Neuronal stem cell (in vitro differentiated cells): Measurements from ENCODE around the gene ASB9.

Experiments used
- DNase-seq: peaks from one replicate; pipeline ENCODE4 v3.0.0-alpha.2; 2013; ENCODE audit warnings: low spot score
- H2AFZ ChIP-seq: one replicate; pipeline ENCODE4 v1.6.1; 2013; ENCODE audit warnings: mild to moderate bottlenecking, low read length, inconsistent platforms
- H2AK5ac ChIP-seq: 2 replicates; pipeline ENCODE4 v1.6.1; 2013; ENCODE audit warnings: low read depth, mild to moderate bottlenecking, inconsistent platforms, low read length, moderate library complexity, mixed read lengths
- H2BK120ac ChIP-seq: 2 replicates; pipeline ENCODE4 v1.6.1; 2013; ENCODE audit warnings: low read depth, mild to moderate bottlenecking, inconsistent platforms, low read length, moderate library complexity, mixed read lengths
- H2BK12ac ChIP-seq: one replicate; pipeline ENCODE4 v1.6.1; 2013; ENCODE audit warnings: low read length, inconsistent platforms
- H2BK15ac ChIP-seq: 2 replicates; pipeline ENCODE4 v1.6.1; 2013; ENCODE audit warnings: mild to moderate bottlenecking, low read length, inconsistent platforms, mixed read lengths
- H2BK5ac ChIP-seq: one replicate; pipeline ENCODE4 v1.6.1; 2013; ENCODE audit warnings: inconsistent platforms, mild to moderate bottlenecking, low read length, moderate library complexity
- H3K14ac ChIP-seq: one replicate; pipeline ENCODE4 v1.6.1; 2013; ENCODE audit warnings: low read length, inconsistent platforms
- H3K18ac ChIP-seq: 2 replicates; pipeline ENCODE4 v1.6.1; 2013; ENCODE audit warnings: low read length, inconsistent platforms
- H3K23ac ChIP-seq: 2 replicates; pipeline ENCODE4 v1.6.1; 2013; ENCODE audit warnings: low read depth, mild to moderate bottlenecking, mixed read lengths, low read length, inconsistent platforms; ENCODE audit not compliant: poor library complexity
- H3K27ac ChIP-seq: replicated peaks from 3 replicates; pipeline ENCODE4 v1.5.1; 2013; ENCODE audit warnings: low read length, inconsistent platforms
- H3K27me3 ChIP-seq, 3 experiments: 2 replicates each; pipeline ENCODE4 v1.6.1; 2013; ENCODE audit warnings: low read length in 3 of 3, mild to moderate bottlenecking in 2 of 3, inconsistent platforms in 1 of 3, low read depth in 1 of 3, mixed read lengths in 1 of 3, moderate library complexity in 1 of 3; ENCODE audit not compliant: control insufficient read depth in 3 of 3, insufficient read depth in 3 of 3
- H3K36me3 ChIP-seq, 2 donors: replicated peaks in 1 of 2; 2 replicates each; pipeline ENCODE4 v1.6.1; 2013; ENCODE audit warnings: low read length in 2 of 2; ENCODE audit not compliant: control insufficient read depth in 2 of 2, insufficient read depth in 2 of 2
- H3K4ac ChIP-seq: 2 replicates; pipeline ENCODE4 v1.6.1; 2013; ENCODE audit warnings: inconsistent platforms, mild to moderate bottlenecking, low read length, moderate library complexity
- H3K4me1 ChIP-seq, 2 donors: 1 replicate in 1 of 2; 2 replicates in 1 of 2; pipeline ENCODE4 v1.6.1; 2013; ENCODE audit warnings: low read length in 2 of 2, low read depth in 1 of 2; ENCODE audit not compliant: control insufficient read depth in 2 of 2, insufficient read depth in 1 of 2
- H3K4me2 ChIP-seq: one replicate; pipeline ENCODE4 v1.6.1; 2013; ENCODE audit warnings: mild to moderate bottlenecking, low read length, inconsistent platforms; ENCODE audit not compliant: insufficient read depth, poor library complexity, severe bottlenecking
- H3K4me3 ChIP-seq, 2 donors: 2 replicates each; pipeline ENCODE4 v1.5.1; 2013; ENCODE audit warnings: low read length in 2 of 2, mild to moderate bottlenecking in 2 of 2, inconsistent platforms in 1 of 2, moderate library complexity in 1 of 2
- H3K79me1 ChIP-seq: one replicate; pipeline ENCODE4 v1.6.1; 2013; ENCODE audit warnings: low read depth, mild to moderate bottlenecking, inconsistent platforms, low read length, moderate library complexity
- H3K9ac ChIP-seq: one replicate; pipeline ENCODE4 v1.6.1; 2013; ENCODE audit warnings: mild to moderate bottlenecking, low read depth, low read length, inconsistent platforms; ENCODE audit not compliant: poor library complexity
- H3K9me3 ChIP-seq, 2 donors: replicated peaks in 1 of 2; 2 replicates each; pipeline versions ENCODE3 to v1.6.1; 2013; ENCODE audit warnings: low read length in 2 of 2, mild to moderate bottlenecking in 2 of 2, inconsistent platforms in 1 of 2, low read depth in 1 of 2, mixed read lengths in 1 of 2, moderate library complexity in 1 of 2; ENCODE audit not compliant: control insufficient read depth in 2 of 2, insufficient read depth in 1 of 2
- H4K8ac ChIP-seq: one replicate; pipeline ENCODE4 v1.6.1; 2013; ENCODE audit warnings: low read depth, mild to moderate bottlenecking, inconsistent platforms, low read length, moderate library complexity
- H4K91ac ChIP-seq: one replicate; pipeline ENCODE4 v1.6.1; 2013; ENCODE audit warnings: low read length, low read depth, mild to moderate bottlenecking, inconsistent platforms; ENCODE audit not compliant: poor library complexity
- WGBS, 2 donors: extraction: QIAGEN DNeasy Blood & Tissue Kit; methylation state at CpG; one replicate each; pipeline ENCODE4 v1.1.7; 2013; ENCODE audit warnings: missing lambda C conversion rate in 2 of 2, mixed read lengths in 1 of 2; ENCODE audit not compliant: insufficient read length in 2 of 2, insufficient replicate concordance in 1 of 2; ENCODE audit errors: extremely low coverage in 2 of 2; 5-methylcytosine and 5-hydroxymethylcytosine counted together

The ASB9 gene

DNA sequence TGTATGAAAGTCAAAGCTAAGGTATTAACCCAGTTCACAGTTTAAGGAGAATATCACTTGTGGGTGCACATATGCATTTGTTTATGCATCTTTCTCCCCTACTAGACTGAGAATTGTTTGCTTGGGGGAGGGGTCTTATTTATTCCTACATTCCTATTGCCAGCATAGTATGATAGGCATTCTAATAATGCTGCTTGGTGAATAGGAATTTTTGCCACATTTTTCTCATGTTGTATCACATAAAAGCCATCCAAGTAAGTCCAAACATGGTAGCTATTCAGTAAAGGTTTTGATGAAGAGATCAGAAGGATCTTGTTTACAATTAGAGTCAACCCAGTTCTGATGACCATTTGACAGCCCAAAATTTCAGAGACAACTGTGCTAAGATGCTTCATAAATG lies 48.6 kb downstream of the ASB9 start:
- Histone ChIP-seq H2BK12ac (no peak overlapping the region), H3K27ac (no peak overlapping the region), H4K8ac (no peak overlapping the region), H3K4ac (no peak overlapping the region), H3K79me1 (no peaks in the 10 kb centered on the region), H3K14ac (no peak overlapping the region), H2BK15ac (no peak overlapping the region), H3K4me3 (no peak overlapping the region), H3K27me3 (no peaks in the 10 kb centered on the region), H3K9me3 (no peaks in the 10 kb centered on the region), H3K18ac (no peak overlapping the region), H2AFZ (no peak overlapping the region), H2BK120ac (no peak overlapping the region), H3K4me1 (no peaks in the 10 kb centered on the region), H3K9ac (no peak overlapping the region), H3K36me3 (no peaks in the 10 kb centered on the region), H2BK5ac (no peak overlapping the region), H3K23ac (no peak overlapping the region), H3K4me2 (no peak overlapping the region), H2AK5ac (no peak overlapping the region), H4K91ac (no peak overlapping the region)
- DNase-seq, result no peak

DNA sequence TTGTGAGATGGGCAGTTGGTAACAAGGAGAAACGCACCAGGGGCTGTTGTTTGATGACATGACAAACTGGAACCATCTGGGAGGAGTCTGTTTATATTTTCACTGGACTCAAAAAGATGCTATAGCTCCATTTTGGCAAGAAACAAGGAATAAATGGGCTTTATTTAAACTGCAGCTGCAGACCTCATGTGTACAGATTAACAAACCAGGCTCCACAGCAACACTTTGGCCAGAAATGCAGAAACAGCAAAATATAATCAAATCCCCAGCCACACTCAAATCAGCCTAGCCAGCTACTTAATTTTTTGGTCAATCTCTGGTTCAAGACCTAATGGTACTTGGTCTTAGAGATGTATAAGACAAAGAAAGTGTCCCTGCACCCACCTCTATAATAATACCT lies 52.7 kb downstream of the ASB9 start:
- Histone ChIP-seq H3K27ac (no peak overlapping the region), H3K4me3 (no peak overlapping the region), H3K9ac (no peak overlapping the region), H3K9me3 (no peaks in the 10 kb centered on the region), H4K91ac (no peak overlapping the region), H3K79me1 (no peaks in the 10 kb centered on the region), H2BK15ac (no peak overlapping the region), H3K4ac (no peak overlapping the region), H2BK5ac (no peak overlapping the region), H2BK12ac (no peak overlapping the region), H3K4me2 (no peak overlapping the region), H3K14ac (no peak overlapping the region), H2AFZ (no peak overlapping the region), H3K18ac (no peak overlapping the region), H2BK120ac (no peak overlapping the region), H2AK5ac (no peak overlapping the region), H4K8ac (no peak overlapping the region), H3K27me3 (no peaks in the 10 kb centered on the region), H3K4me1 (no peaks in the 10 kb centered on the region), H3K36me3 (no peaks in the 10 kb centered on the region), H3K23ac (no peak overlapping the region)
- WGBS, 2 donors, result no CpG with 5 or more reads among the region's 1 CpG
- no peak for DNase-seq

DNA sequence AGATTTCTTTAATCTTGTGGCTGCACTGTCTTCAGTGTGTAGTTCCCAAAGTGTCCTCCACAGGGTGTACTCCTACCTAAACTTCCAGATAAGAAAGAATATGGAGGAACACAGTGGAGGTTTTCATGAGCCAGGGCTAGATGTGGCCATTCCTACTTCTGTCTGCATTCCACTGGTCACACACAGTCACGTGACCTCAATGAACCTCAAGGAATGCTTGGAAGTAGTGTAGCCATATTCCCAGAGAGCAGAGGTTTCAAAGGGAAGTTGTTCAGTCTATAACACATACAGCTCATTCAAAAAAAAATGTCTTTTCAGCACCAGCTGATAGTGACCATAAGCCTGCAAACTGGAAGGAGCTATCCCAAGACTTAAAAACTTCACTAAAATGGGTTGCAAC lies 53.6 kb downstream of the ASB9 start:
- Histone ChIP-seq H3K4me2 (no peak overlapping the region), H3K4me1 (no peaks in the 10 kb centered on the region), H3K9ac (no peak overlapping the region), H3K36me3 (no peaks in the 10 kb centered on the region), H3K4ac (no peak overlapping the region), H3K79me1 (no peaks in the 10 kb centered on the region), H3K27ac (no peak overlapping the region), H4K8ac (no peak overlapping the region), H3K9me3 (no peaks in the 10 kb centered on the region), H3K23ac (no peak overlapping the region), H2BK12ac (no peak overlapping the region), H2BK120ac (no peak overlapping the region), H2BK5ac (no peak overlapping the region), H3K14ac (no peak overlapping the region), H2BK15ac (no peak overlapping the region), H2AK5ac (no peak overlapping the region), H2AFZ (no peak overlapping the region), H4K91ac (no peak overlapping the region), H3K4me3 (no peak overlapping the region), H3K27me3 (no peaks in the 10 kb centered on the region), H3K18ac (no peak overlapping the region)
- no peak for DNase-seq
- WGBS, 2 donors, result no CpG with 5 or more reads among the region's 1 CpG

DNA sequence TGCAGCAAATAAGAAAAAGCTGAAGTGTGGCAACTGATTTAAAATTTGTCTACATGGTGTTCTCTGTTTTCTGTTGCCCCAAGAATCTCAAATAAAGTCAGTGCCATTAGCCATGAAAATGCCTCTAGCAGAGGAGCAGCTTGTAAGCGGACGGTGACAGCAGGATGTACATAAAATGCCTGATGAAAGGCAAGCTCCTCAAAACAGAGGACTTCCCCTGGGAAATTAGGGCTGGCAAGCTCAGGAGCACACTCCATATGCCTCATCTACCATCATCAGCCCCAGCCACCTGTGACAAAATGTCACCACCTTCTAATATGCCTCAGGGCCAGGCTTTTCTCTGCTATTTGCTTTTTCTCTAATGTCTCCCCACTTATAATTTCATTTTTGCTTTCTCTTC lies 54.5 kb downstream of the ASB9 start:
- H3K23ac ChIP-seq, result no peak overlapping the region
- no peak overlapping the region for H3K4me2 ChIP-seq
- no peak overlapping the region for H3K4me3 ChIP-seq
- no CpG with 5 or more reads among the region's 2 CpGs for WGBS, 2 donors
- H3K14ac ChIP-seq, result no peak overlapping the region
- H3K36me3 ChIP-seq, result no peaks in the 10 kb centered on the region
- H4K91ac ChIP-seq, result no peak overlapping the region
- H2BK12ac ChIP-seq, result no peak overlapping the region
- H2AFZ ChIP-seq, result no peak overlapping the region
- H3K27me3 ChIP-seq, result no peaks in the 10 kb centered on the region
- no peak overlapping the region for H3K9ac ChIP-seq
- no peaks in the 10 kb centered on the region for H3K4me1 ChIP-seq
- H3K79me1 ChIP-seq, result no peaks in the 10 kb centered on the region
- H4K8ac ChIP-seq, result no peak overlapping the region
- H3K27ac ChIP-seq, result no peak overlapping the region
- H3K18ac ChIP-seq, result no peak overlapping the region
- no peak overlapping the region for H3K4ac ChIP-seq
- no peak for DNase-seq
- no peak overlapping the region for H2BK5ac ChIP-seq
- no peak overlapping the region for H2BK120ac ChIP-seq
- no peak overlapping the region for H2BK15ac ChIP-seq
- H3K9me3 ChIP-seq, result no peaks in the 10 kb centered on the region
- no peak overlapping the region for H2AK5ac ChIP-seq
